Adipose tissue (tissue), 3 donors: ENCODE results near the gene GALR1. TPM values are rescaled to one million over a fixed set of nuclear protein-coding genes. Genes with fewer than 3 reads are reported as not detected.
"Not testable (repeated sequence)": the region's sequence is repeated elsewhere in the genome, so short reads cannot be mapped to it uniquely, and the experiment has no call there.

Source experiments
- H3K27ac ChIP-seq: one replicate; pipeline ENCODE4 v1.5.1; 2013; ENCODE audit warnings: low read depth, low read length
- WGBS, 3 donors: extraction: QIAGEN DNeasy Blood & Tissue Kit; methylation state at CpG; one replicate each; pipeline ENCODE4 v1.1.7; 2013; 5-methylcytosine and 5-hydroxymethylcytosine counted together
- polyA plus RNA-seq, 3 donors: library from polyadenylated mRNA; stranded (reverse); fragments of 200-250 nt; gene quantifications; one replicate each; pipeline ENCODE4 v1.2.3, GENCODE V29; 2013
- donor health status: healthy with polysubstance abuse.
- donor health status: Bipolar disorder and iron deficiency.
- donor health status: healthy.

Gene GALR1
- polyA plus RNA-seq, 3 donors, result 0.01 to 0.02 TPM; not detected in 1

DNA sequence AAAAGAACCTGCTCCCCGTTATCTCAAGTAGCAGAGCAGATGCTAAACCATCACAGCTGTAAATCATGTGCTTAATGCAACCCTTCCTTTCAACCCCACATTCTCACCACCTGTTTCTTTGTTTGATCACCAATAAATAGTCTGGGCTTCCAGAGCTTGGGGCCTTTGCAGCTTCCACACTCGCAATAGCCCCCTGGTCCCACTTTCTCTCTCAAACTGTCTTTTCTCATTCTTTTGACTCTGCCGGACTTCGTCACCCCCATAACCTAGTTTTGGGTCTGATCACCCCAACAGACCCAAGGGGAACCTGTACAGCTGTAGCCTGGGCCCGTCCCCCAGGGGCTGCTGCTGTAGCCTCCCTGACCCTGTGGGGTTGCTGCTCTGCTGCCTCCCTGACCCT lies 10.4 kb upstream of the GALR1 start:
- H3K27ac ChIP-seq, result not testable (repeated sequence)
- 90 to 95% (median 94%) methylated on average over 5 of the region's 5 CpGs for WGBS, 3 donors

GRCh38 chr18:77248873-77249568 lies 627 bp upstream of the GALR1 start:
- H3K27ac ChIP-seq, result no peak overlapping the region
- WGBS, 3 donors, result 6 to 9% (median 8%) methylated on average over 21 to 22 of the region's 22 CpGs

DNA sequence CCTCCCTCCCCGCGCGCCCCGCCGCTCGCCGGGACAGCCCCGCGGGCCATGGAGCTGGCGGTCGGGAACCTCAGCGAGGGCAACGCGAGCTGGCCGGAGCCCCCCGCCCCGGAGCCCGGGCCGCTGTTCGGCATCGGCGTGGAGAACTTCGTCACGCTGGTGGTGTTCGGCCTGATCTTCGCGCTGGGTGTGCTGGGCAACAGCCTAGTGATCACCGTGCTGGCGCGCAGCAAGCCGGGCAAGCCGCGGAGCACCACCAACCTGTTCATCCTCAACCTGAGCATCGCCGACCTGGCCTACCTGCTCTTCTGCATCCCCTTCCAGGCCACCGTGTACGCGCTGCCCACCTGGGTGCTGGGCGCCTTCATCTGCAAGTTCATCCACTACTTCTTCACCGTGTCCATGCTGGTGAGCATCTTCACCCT lies 865 bp downstream of the GALR1 start:
- no peak overlapping the region for H3K27ac ChIP-seq
- WGBS, 3 donors, result 0 to 3% (median 3%) methylated on average over 33 to 40 of the region's 40 CpGs

- H3K27ac ChIP-seq, result no peak overlapping the region
- WGBS, 3 donors, result 1 to 6% (median 5%) methylated on average over 66 to 67 of the region's 67 CpGs
Observed at GRCh38 chr18:77250926-77251729, 1.5 kb downstream of the GALR1 start.

- WGBS, 3 donors, result 5 to 10% (median 7%) methylated on average over 18 to 20 of the region's 20 CpGs
- H3K27ac ChIP-seq, result no peak overlapping the region
Observed at GRCh38 chr18:77251730-77252050, 2.0 kb downstream of the GALR1 start.

DNA sequence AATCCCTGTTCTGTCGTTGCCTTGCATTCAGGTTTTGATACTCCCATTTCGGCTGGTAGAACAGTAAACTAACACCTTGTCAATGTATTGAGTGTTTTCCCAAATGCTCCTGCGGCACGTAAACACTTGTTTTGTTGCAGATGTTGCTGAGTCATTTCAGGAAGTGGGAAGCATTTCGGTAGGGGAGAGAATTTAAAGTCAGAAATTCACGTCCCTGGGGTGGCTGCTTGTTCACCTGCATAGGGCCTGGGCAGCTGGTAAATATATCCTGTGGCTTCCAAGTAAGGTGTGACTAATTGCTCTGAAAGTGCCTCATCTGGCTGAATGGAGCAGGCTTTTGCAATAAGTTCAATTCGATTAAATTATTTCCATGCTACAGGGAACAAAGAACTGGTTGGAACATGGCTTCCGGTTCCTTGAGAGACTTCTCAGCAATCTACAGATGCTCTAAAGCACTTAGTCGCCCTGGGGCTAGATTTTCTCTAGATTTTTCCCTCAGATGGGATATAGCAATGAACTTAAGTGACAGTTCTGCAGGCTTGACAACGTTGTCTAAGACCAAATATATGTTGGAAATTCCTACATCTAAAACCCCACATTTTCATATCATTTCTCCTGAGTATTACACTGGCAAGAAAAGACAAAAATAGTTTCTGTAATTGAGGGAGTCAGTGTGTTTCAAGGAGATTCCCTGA lies 5.2 kb downstream of the GALR1 start:
- 41 to 57% (median 53%) methylated on average over 10 of the region's 10 CpGs for WGBS, 3 donors
- H3K27ac ChIP-seq, result no peak overlapping the region

DNA sequence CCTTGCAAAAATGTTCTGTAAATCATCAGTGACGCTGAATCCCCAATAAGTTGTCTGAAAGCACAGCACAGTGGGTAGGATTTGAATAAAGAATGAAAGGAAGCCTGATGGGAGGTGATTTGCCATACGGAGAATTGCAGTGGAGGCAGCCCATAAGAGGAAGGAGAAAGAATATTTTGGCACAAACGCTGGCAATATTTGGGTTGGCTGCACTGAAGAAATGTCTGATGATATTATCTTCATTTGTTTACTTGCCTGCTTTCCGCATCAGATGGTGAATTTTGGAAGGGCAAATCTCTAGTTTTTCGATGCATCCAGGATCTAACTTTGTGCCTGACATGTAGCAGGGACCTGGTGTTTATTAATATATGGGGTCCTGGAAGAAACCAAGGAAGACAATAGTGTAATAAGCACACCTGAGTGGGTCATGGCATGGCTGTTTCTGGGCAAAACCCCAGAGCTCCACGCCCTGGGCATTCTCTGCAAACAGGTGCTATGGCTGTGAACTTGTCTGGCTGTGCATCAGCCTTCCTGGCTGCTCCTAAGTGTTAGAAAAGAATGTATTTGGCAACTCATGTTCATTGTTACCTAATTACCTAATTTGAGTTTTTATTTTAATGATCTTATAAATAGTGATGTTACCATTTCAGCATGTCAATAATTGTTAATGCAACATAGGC lies 5.9 kb downstream of the GALR1 start:
- 49 to 62% (median 60%) methylated on average over 5 to 6 of the region's 6 CpGs for WGBS, 3 donors
- no peak overlapping the region for H3K27ac ChIP-seq

DNA sequence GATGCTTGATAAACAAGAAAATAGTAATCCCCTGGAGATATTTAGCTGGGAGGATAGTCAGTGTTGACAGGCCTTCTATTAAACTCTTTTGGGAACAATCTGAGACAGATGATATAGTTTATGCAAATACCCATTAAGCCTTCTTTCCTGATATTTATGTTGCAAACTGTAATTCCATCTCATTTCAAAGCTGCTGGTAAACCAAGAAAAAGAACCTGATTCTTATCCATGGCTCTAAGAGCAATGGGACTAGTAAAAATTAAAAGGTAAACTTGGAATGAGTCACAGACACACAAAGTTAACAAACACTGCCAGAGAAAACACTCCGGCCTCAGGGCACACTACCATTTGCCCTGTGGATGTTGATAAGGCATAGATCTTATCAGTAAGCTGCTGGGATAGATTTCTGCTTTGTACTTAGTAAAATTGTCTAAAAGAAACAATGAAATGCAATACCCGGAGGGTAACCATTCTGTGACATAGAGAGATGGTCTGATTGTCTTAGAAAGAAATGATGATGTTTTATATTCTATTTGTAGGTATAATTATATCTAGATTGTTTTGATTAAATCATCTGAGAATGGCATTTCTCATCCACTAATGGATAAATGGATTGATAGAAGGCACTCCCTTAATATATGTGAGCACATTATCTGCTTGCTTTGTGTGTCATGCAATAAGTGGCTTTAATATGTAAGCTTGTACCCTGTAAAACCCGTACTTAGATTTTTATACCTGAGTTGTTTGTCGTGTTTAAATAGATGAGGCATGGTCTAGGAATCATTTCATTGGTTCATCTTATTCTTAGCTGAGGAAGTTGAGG lies 13.2 kb downstream of the GALR1 start:
- WGBS, 3 donors, result 51 to 71% (median 70%) methylated on average over 4 of the region's 4 CpGs
- H3K27ac ChIP-seq, result no peak overlapping the region

- WGBS, 3 donors, result 68 to 92% (median 87%) methylated on average over 3 of the region's 3 CpGs
- H3K27ac ChIP-seq, result no peak overlapping the region
Observed at GRCh38 chr18:77263466-77263763, 13.8 kb downstream of the GALR1 start.

- 25 to 85% (median 77%) methylated on average over 6 of the region's 6 CpGs for WGBS, 3 donors
- H3K27ac ChIP-seq, result no peak overlapping the region
Observed at GRCh38 chr18:77267969-77268368, 18.3 kb downstream of the GALR1 start.

GRCh38 chr18:77268456-77268855 lies 18.8 kb downstream of the GALR1 start:
- no peak overlapping the region for H3K27ac ChIP-seq
- 60 to 81% (median 74%) methylated on average over 9 of the region's 9 CpGs for WGBS, 3 donors

- WGBS, 3 donors, result 45 to 65% (median 46%) methylated on average over 9 of the region's 9 CpGs
- no peak overlapping the region for H3K27ac ChIP-seq
Observed at GRCh38 chr18:77271576-77272481, 22.2 kb downstream of the GALR1 start.

DNA sequence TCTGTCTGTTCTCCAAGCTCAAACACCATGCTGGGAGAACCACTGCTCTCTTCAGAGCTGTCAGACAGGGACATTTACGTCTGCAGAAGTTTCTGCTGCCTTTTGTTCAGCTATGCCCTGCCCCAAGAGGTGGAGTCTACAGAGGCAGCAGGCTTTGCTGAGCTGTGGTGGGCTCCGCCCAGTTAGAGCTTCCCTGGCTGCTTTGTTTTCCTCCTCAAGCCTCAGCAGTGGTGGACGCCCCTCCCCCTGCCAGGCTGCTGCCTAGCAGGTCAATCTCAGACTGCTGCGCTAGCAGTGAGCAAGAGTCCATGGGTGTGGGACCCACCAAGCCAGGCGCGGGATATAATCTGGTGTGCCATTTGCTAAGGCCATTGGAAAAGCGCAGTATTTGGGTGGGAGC lies 41.2 kb downstream of the GALR1 start:
- not testable (repeated sequence) for H3K27ac ChIP-seq
- 71 to 78% (median 72%) methylated on average over 7 of the region's 7 CpGs for WGBS, 3 donors

GRCh38 chr18:77298172-77298571 lies 48.5 kb downstream of the GALR1 start:
- H3K27ac ChIP-seq, result no peak overlapping the region
- WGBS, 3 donors, result 45 to 61% (median 59%) methylated on average over 8 of the region's 8 CpGs

GRCh38 chr18:77299706-77300105 lies 50.1 kb downstream of the GALR1 start:
- H3K27ac ChIP-seq, result no peak overlapping the region
- 81 to 90% (median 87%) methylated on average over 6 of the region's 6 CpGs for WGBS, 3 donors

GRCh38 chr18:77300579-77300978 lies 50.9 kb downstream of the GALR1 start:
- H3K27ac ChIP-seq, result no peak overlapping the region
- WGBS, 3 donors, result 29 to 73% (median 57%) methylated on average over 7 of the region's 7 CpGs

DNA sequence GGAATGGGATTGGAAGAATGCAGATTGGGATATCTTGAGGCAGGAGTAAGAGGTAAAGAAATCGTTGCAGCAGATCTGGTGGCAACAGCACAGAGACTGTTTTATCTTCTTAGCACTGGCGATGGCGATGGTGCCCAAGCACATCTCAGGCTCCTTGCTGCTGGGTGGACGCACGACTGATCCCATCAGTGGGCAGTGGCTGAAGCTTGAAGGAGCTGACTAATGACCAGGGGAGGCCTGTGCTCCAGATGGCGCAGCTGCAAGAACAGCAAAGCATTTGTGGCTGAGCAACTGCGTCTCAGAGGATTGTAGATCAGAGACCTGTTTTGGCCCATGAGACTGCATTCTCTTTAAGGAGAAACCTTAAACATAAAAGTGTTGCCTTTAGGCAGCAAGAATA lies 54.6 kb downstream of the GALR1 start:
- no peak overlapping the region for H3K27ac ChIP-seq
- 85 to 88% (median 86%) methylated on average over 7 of the region's 7 CpGs for WGBS, 3 donors
